ENCODE measurements around the gene RARS1. TPM values are rescaled to one million over a fixed set of nuclear protein-coding genes. Genes with fewer than 3 reads are reported as not detected.

Gene RARS1
- total RNA-seq (2014; rRNA removed; shearing (Covaris generic)) (129 and 138 TPM in 2 replicates), polyA plus RNA-seq (2016; fragmentation: Nextera tagmentation; extraction: Ambion mirVana) (63.5 and 75.1 TPM in 2 replicates)
- long read RNA-seq, transcript RARS-201 (15 exons, 2,146 nt) = major isoform, 38 of 80 reads
- long read RNA-seq, partial matches to known transcripts = 40 of 80 reads
- long read RNA-seq, other reads (novel, unspliced or antisense) = 1 of 80 reads

- H3K36me3 Mint-ChIP-seq (ENCODE audit: low read depth) = peaks cover 41% of the 10 kb centered on the region
- H3K27ac ChIP-seq (ENCODE audit: low read depth) = peak within 1 kb of the TSS; percentile 84
- peaks cover 11% of the 10 kb centered on the region for H3K4me1 Mint-ChIP-seq
- H3K4me3 ChIP-seq = peak within 1 kb of the TSS; percentile 99
- H3K4me2 ChIP-seq = peak within 1 kb of the TSS; percentile 97
- 0 out of 2 replicates have a peak, but pooled peaks cover 4% of the 10 kb centered on the region for H3F3A ChIP-seq (replicated peaks; ENCODE audit: low read depth)
- H3K27me3 ChIP-seq (ENCODE audit: insufficient read depth) = no peaks in the 10 kb centered on the region
- peak within 1 kb of the TSS; percentile 99 for H2AFZ ChIP-seq
- H3K79me2 ChIP-seq (replicated peaks; ENCODE audit: insufficient read depth) = peaks cover 36% of the 10 kb centered on the region
- TF ChIP-seq ZNF114 (CRISPR knock-in tag; IDR thresholded peaks at IDR 0.05) (0 out of 2 replicates have a peak, but pooled peaks have one; percentile 39), JUNB (IDR thresholded peaks at IDR 0.05; ENCODE audit: unreplicated experiment) (no peak), CTCF (conservative IDR thresholded peaks at IDR 0.05; ENCODE audit: low read depth in 2 of 2) (peak; percentile 77 to 95), REST (IDR thresholded peaks at IDR 0.05; ENCODE audit: unreplicated experiment) (peak; percentile 41), EZH2phosphoT487 (IDR thresholded peaks at IDR 0.05; ENCODE audit: unreplicated experiment) (no peak), NANOG (IDR thresholded peaks at IDR 0.05; ENCODE audit: borderline replicate concordance) (no peak), EZH2 (IDR thresholded peaks at IDR 0.05; ENCODE audit: low read depth, unreplicated experiment) (no peak), ETS1 (IDR thresholded peaks at IDR 0.05) (peak; percentile 84), ZNF462 (CRISPR knock-in tag; IDR thresholded peaks at IDR 0.05) (no peak), POLR2AphosphoS5 (IDR thresholded peaks at IDR 0.05; ENCODE audit: low read depth) (peak; percentile 98), ZNF331 (CRISPR knock-in tag; IDR thresholded peaks at IDR 0.05; ENCODE audit: low read depth) (no peak), CREB1 (CRISPR knock-in tag; IDR thresholded peaks at IDR 0.05; ENCODE audit: low read depth) (peak; percentile 58; the same call in 1 of the 2 replicates), STAT1 (IDR thresholded peaks at IDR 0.05; ENCODE audit: unreplicated experiment) (no peak)
- peaks cover 7% of the 10 kb centered on the region for H3K27me3 Mint-ChIP-seq (ENCODE audit: insufficient read depth, low read depth, poor library complexity)
- peak within 1 kb of the TSS; percentile 60 for H3K27ac Mint-ChIP-seq
- H3K4me1 ChIP-seq (ENCODE audit: insufficient read depth) = peaks cover 5% of the 10 kb centered on the region; the same call in 1 of the 2 replicates
- ATAC-seq (peak; percentile 96), DNase-seq (ENCODE audit: low spot score) (peak; percentile 97)
- peaks cover 36% of the 10 kb centered on the region for H3K36me3 ChIP-seq (ENCODE audit: insufficient read depth)
- peak within 1 kb of the TSS; percentile 100 for H3K4me3 Mint-ChIP-seq
- H3K9me3 Mint-ChIP-seq = no peaks in the 10 kb centered on the region
- H4K20me1 ChIP-seq (replicated peaks; ENCODE audit: insufficient read depth) = peaks cover 17% of the 10 kb centered on the region; the same call in 1 of the 2 replicates
- no peaks in the 10 kb centered on the region for H3K9me2 ChIP-seq (ENCODE audit: insufficient read depth)
Observed at GRCh38 chr5:168486136-168486879, at the start of gene RARS1. Gene RARS1, plus strand, starts transcription at chr5:168486471. Its CDS starts 28 bp downstream, at chr5:168486499.
